IMR-90 (cell line): Measurements from ENCODE around the gene NR1H2. TPM values are rescaled to one million over a fixed set of nuclear protein-coding genes. Genes with fewer than 3 reads are reported as not detected.

Experiments
- ATAC-seq: fragments of 200-7000 bp; cut with Tn5 transposase; 2 replicates; pipeline ENCODE4 v1.9.1; 2020; ENCODE audit warnings: low read depth, mild to moderate bottlenecking, moderate library complexity
- BruUV-seq: library from RNA; stranded (reverse); fragments of 400-500 nt; replicated peaks from 2 replicates; lab custom pipeline; 2021; lab: Mats Ljungman, UMichigan
- CTCF ChIA-PET: fragments of 300-600 bp; formaldehyde crosslinking; extraction: SDS; loops from one replicate; lab custom pipeline; 2021; ENCODE audit warnings: antibody characterized with exemption; lab: Yijun Ruan, JAX
- POLR2A ChIA-PET: fragments of 300-600 bp; sonication (Branson Sonifier 250); formaldehyde crosslinking; loops from one replicate; lab custom pipeline; 2022; ENCODE audit warnings: antibody characterized with exemption; ENCODE audit not compliant: unreplicated experiment; lab: Charles Lee
- DNase-seq: peaks from one replicate; pipeline ENCODE4 v3.0.0; 2013
- H2AFZ ChIP-seq: replicated peaks from 2 replicates; pipeline ENCODE3; 2013; ENCODE audit warnings: low read length, mild to moderate bottlenecking; ENCODE audit not compliant: poor library complexity
- H2AK5ac ChIP-seq: 2 replicates; pipeline ENCODE4 v1.6.1; 2013; ENCODE audit warnings: low read depth, low read length, inconsistent platforms
- H2AK9ac ChIP-seq: replicated peaks from 2 replicates; pipeline ENCODE3; 2013; ENCODE audit warnings: mild to moderate bottlenecking, low read depth, low read length, moderate library complexity; ENCODE audit not compliant: poor library complexity
- H2BK120ac ChIP-seq: 2 replicates; pipeline ENCODE4 v1.6.1; 2013; ENCODE audit warnings: low read depth, low read length, inconsistent platforms
- H2BK15ac ChIP-seq: 3 replicates; pipeline ENCODE4 v1.6.1; 2013; ENCODE audit warnings: low read depth, low read length, inconsistent platforms
- H2BK20ac ChIP-seq: 2 replicates; pipeline ENCODE4 v1.6.1; 2013; ENCODE audit warnings: low read depth, mild to moderate bottlenecking, inconsistent platforms, low read length, moderate library complexity
- H2BK5ac ChIP-seq: 2 replicates; pipeline ENCODE4 v1.6.1; 2013; ENCODE audit warnings: mild to moderate bottlenecking, low read depth, low read length, inconsistent platforms; ENCODE audit not compliant: poor library complexity, severe bottlenecking
- H3K14ac ChIP-seq: replicated peaks from 2 replicates; pipeline ENCODE4 v1.6.1; 2013; ENCODE audit warnings: low read depth, low read length, inconsistent platforms
- H3K18ac ChIP-seq: 2 replicates; pipeline ENCODE4 v1.6.1; 2013; ENCODE audit warnings: low read depth, low read length, control low read depth
- H3K23ac ChIP-seq: 2 replicates; pipeline ENCODE4 v1.6.1; 2013; ENCODE audit warnings: low read depth, low read length, inconsistent platforms
- H3K27ac ChIP-seq: 2 replicates; pipeline ENCODE4 v1.5.1; 2013; ENCODE audit warnings: mild to moderate bottlenecking, control low read depth, low read length; ENCODE audit not compliant: insufficient read depth
- H3K27me3 ChIP-seq: 2 replicates; pipeline ENCODE4 v1.6.1; 2013; ENCODE audit warnings: low read length; ENCODE audit not compliant: control insufficient read depth, insufficient read depth
- H3K36me3 ChIP-seq: 2 replicates; pipeline ENCODE4 v1.6.1; 2013; ENCODE audit warnings: low read length, mixed read lengths; ENCODE audit not compliant: control insufficient read depth, insufficient read depth
- H3K4ac ChIP-seq: 2 replicates; pipeline ENCODE4 v1.6.1; 2013; ENCODE audit warnings: low read depth, low read length, inconsistent platforms
- H3K4me1 ChIP-seq: 2 replicates; pipeline ENCODE4 v1.6.1; 2013; ENCODE audit warnings: low read length, mixed read lengths; ENCODE audit not compliant: control insufficient read depth, insufficient read depth
- H3K4me2 ChIP-seq: 2 replicates; pipeline ENCODE4 v1.6.1; 2013; ENCODE audit warnings: low read depth, mild to moderate bottlenecking, control low read depth, low read length, moderate library complexity
- H3K4me3 ChIP-seq: 2 replicates; pipeline ENCODE4 v1.5.1; 2013; ENCODE audit warnings: low read depth, mild to moderate bottlenecking, control low read depth, low read length, moderate library complexity; ENCODE audit not compliant: insufficient read depth
- H3K56ac ChIP-seq: 2 replicates; pipeline ENCODE4 v1.6.1; 2013; ENCODE audit warnings: low read length, inconsistent platforms; ENCODE audit not compliant: insufficient read depth; ENCODE audit errors: extremely low read depth
- H3K79me1 ChIP-seq, 2 experiments: 2 replicates each; pipeline ENCODE4 v1.6.1; 2013; ENCODE audit warnings: low read length in 2 of 2, inconsistent platforms in 1 of 2, low read depth in 1 of 2
- H3K9ac ChIP-seq: 2 replicates; pipeline ENCODE4 v1.6.1; 2013; ENCODE audit warnings: low read depth, low read length, control low read depth
- H3K9me1 ChIP-seq: 2 replicates; pipeline ENCODE4 v1.6.1; 2013; ENCODE audit warnings: low read length, inconsistent platforms; ENCODE audit not compliant: insufficient read depth
- H3K9me3 ChIP-seq: 2 replicates; pipeline ENCODE4 v1.6.1; 2013; ENCODE audit warnings: low read length; ENCODE audit not compliant: control insufficient read depth, insufficient read depth
- H4K20me1 ChIP-seq: 2 replicates; pipeline ENCODE4 v1.6.1; 2013; ENCODE audit warnings: low read length, inconsistent platforms; ENCODE audit not compliant: insufficient read depth
- H4K5ac ChIP-seq: 2 replicates; pipeline ENCODE4 v1.6.1; 2013; ENCODE audit warnings: mild to moderate bottlenecking, low read depth, low read length, control low read depth
- H4K8ac ChIP-seq, 2 experiments: 2 replicates each; pipeline ENCODE4 v1.6.1; 2013; ENCODE audit warnings: low read depth in 2 of 2, low read length in 2 of 2, control low read depth in 1 of 2, inconsistent platforms in 1 of 2
- H4K91ac ChIP-seq: 2 replicates; pipeline ENCODE4 v1.6.1; 2013; ENCODE audit warnings: low read depth, low read length, inconsistent platforms; ENCODE audit not compliant: insufficient read depth
- BHLHE40 ChIP-seq: fragments of 150-350 bp; IDR thresholded peaks from 2 replicates; pipeline ENCODE4 v1.6.1; 2016; ENCODE audit warnings: mild to moderate bottlenecking, low read depth, low read length
- CEBPB ChIP-seq: IDR thresholded peaks from 2 replicates; pipeline ENCODE4 v1.6.1; 2012; ENCODE audit warnings: low read depth, low read length, improper control_type of control experiment
- CHD1 ChIP-seq: IDR thresholded peaks from 2 replicates; pipeline ENCODE4 v1.6.1; 2012; ENCODE audit warnings: low read depth, low read length, improper control_type of control experiment
- CTCF ChIP-seq: conservative IDR thresholded peaks from 2 replicates; pipeline ENCODE4 v1.5.1; 2012; ENCODE audit warnings: mild to moderate bottlenecking, low read depth, low read length, improper control_type of control experiment
- ELK1 ChIP-seq: fragments of 150-350 bp; IDR thresholded peaks from 2 replicates; pipeline ENCODE4 v1.6.1; 2016; ENCODE audit warnings: low read depth, mild to moderate bottlenecking, low read length, moderate library complexity, borderline replicate concordance
- FOS ChIP-seq: fragments of 150-350 bp; IDR thresholded peaks from 2 replicates; pipeline ENCODE4 v1.6.1; 2016; ENCODE audit warnings: low read depth, low read length
- MAFK ChIP-seq: IDR thresholded peaks from 2 replicates; pipeline ENCODE4 v1.6.1; 2012; ENCODE audit warnings: low read depth, low read length, improper control_type of control experiment
- MAZ ChIP-seq: IDR thresholded peaks from 2 replicates; pipeline ENCODE4 v1.6.1; 2012; ENCODE audit warnings: low read depth, mild to moderate bottlenecking, low read length, improper control_type of control experiment, moderate library complexity, borderline replicate concordance
- MXI1 ChIP-seq: IDR thresholded peaks from 2 replicates; pipeline ENCODE4 v1.6.1; 2012; ENCODE audit warnings: low read depth, mild to moderate bottlenecking, low read length, moderate library complexity, borderline replicate concordance
- NFE2L2 ChIP-seq: fragments of 150-350 bp; IDR thresholded peaks from 2 replicates; pipeline ENCODE4 v1.6.1; 2016; ENCODE audit warnings: low read depth, mild to moderate bottlenecking, low read length
- POLR2A ChIP-seq: IDR thresholded peaks from 2 replicates; pipeline ENCODE4 v1.6.1; 2012; ENCODE audit warnings: mild to moderate bottlenecking, low read depth, low read length
- RAD21 ChIP-seq: IDR thresholded peaks from 2 replicates; pipeline ENCODE4 v1.6.1; 2012; ENCODE audit warnings: low read length, improper control_type of control experiment
- RCOR1 ChIP-seq: IDR thresholded peaks from 2 replicates; pipeline ENCODE4 v1.6.1; 2012; ENCODE audit warnings: mild to moderate bottlenecking, low read length, improper control_type of control experiment; ENCODE audit not compliant: insufficient replicate concordance
- RFX5 ChIP-seq: IDR thresholded peaks from 2 replicates; pipeline ENCODE4 v1.8.0; 2012; ENCODE audit warnings: low read depth, mild to moderate bottlenecking, low read length, moderate library complexity
- SMC3 ChIP-seq: fragments of 150-350 bp; IDR thresholded peaks from 2 replicates; pipeline ENCODE4 v1.6.1; 2016; ENCODE audit warnings: low read depth, mild to moderate bottlenecking, antibody characterized with exemption, low read length, moderate library complexity
- USF2 ChIP-seq: fragments of 150-350 bp; IDR thresholded peaks from 2 replicates; pipeline ENCODE4 v1.6.1; 2017; ENCODE audit warnings: mild to moderate bottlenecking, antibody characterized with exemption, low read length, low read depth
- WGBS, 2 experiments: methylation state at CpG; one replicate each; pipeline versions ENCODE4 v1.1.5 to v1.1.7; 2013; ENCODE audit warnings: missing lambda C conversion rate in 2 of 2; ENCODE audit not compliant: insufficient read length in 1 of 2; ENCODE audit errors: extremely low coverage in 2 of 2; 5-methylcytosine and 5-hydroxymethylcytosine counted together
- dilution Hi-C: fragments of 300-500 bp; cut with HindIII; formaldehyde crosslinking; loops from one replicate; pipeline ENCODE4 v1.14.3; 2018; ENCODE audit warnings: low sequenced_read_pairs; ENCODE audit not compliant: unreplicated experiment
- in situ Hi-C: fragments of 300-500 bp; cut with MboI; formaldehyde crosslinking; loops from 3 replicates; pipeline ENCODE4 v1.14.3; 2019; ENCODE audit warnings: low sequenced_read_pairs, inconsistent platforms, mixed read lengths
- intact Hi-C: fragments of 100-400 bp; cut with micrococcal nuclease; formaldehyde crosslinking; loops from 2 replicates; pipeline ENCODE4 v1.10.0; 2022
- polyA plus RNA-seq, 3 experiments: library from polyadenylated mRNA; depleted of rRNA; stranded (reverse); fragments of >200 nt; gene quantifications; 2 replicates each; pipeline ENCODE4 v1.2.3, GENCODE V29; 2012; ENCODE audit warnings: low replicate concordance in 1 of 3
- total RNA-seq: library from RNA; depleted of rRNA; stranded (reverse); fragments of >200 nt; gene quantifications from 2 replicates; pipeline ENCODE4 v1.2.3, GENCODE V29; 2012

The NR1H2 gene
- total and polyA plus RNA-seq, 2 of the 4 experiments (the other 2 are of a cell fraction): 37.8 to 48.4 TPM

GRCh38 chr19:50327013-50327412 lies 49.2 kb upstream of the NR1H2 start:
- Histone ChIP-seq H4K8ac (no peak overlapping the region), H4K91ac (no peak overlapping the region), H3K9me3 (peaks cover 11% of the 10 kb centered on the region), H3K4ac (no peak overlapping the region), H3K9me1 (no peaks in the 10 kb centered on the region), H4K5ac (no peak overlapping the region), H3K4me1 (no peaks in the 10 kb centered on the region), H3K27ac (no peak overlapping the region), H3K4me2 (no peak overlapping the region), H3K36me3 (no peaks in the 10 kb centered on the region), H4K20me1 (no peaks in the 10 kb centered on the region), H3K56ac (no peak overlapping the region), H2BK15ac (no peak overlapping the region), H2AFZ (no peak overlapping the region), H2BK5ac (no peak overlapping the region), H3K23ac (no peak overlapping the region), H3K4me3 (no peak overlapping the region), H3K9ac (no peak overlapping the region), H3K14ac (no peak overlapping the region), H3K79me1 (no peaks in the 10 kb centered on the region), H3K27me3 (peaks cover 38% of the 10 kb centered on the region), H2BK20ac (no peak overlapping the region), H2AK5ac (no peak overlapping the region), H2BK120ac (no peak overlapping the region), H3K18ac (no peak overlapping the region), H2AK9ac (no peak overlapping the region)
- DNase-seq: no peak
- ATAC-seq: no peak
- dilution Hi-C loops (no loop called here), in situ Hi-C loops (no loop called here), intact Hi-C loops (no loop called here)
- TF ChIP-seq CEBPB (no peak), NFE2L2 (no peak), MAFK (no peak), MAZ (no peak), BHLHE40 (no peak), RFX5 (no peak), RAD21 (no peak), CTCF (no peak), ELK1 (no peak), CHD1 (no peak), SMC3 (no peak), MXI1 (no peak), USF2 (no peak), RCOR1 (no peak), POLR2A (no peak), FOS (no peak)
- BruUV-seq: no TSS peak
- ChIA-PET CTCF (no interaction called here), POLR2A (no interaction called here)
- 44% methylated on average over 2 of the region's 4 CpGs; no CpG with 5 or more reads in 1 of the 2 experiments for WGBS, 2 experiments
